Adipose tissue (tissue), 3 donors: ENCODE results near the gene UFL1. TPM values are rescaled to one million over a fixed set of nuclear protein-coding genes. Genes with fewer than 3 reads are reported as not detected.

ENCODE experiments used
- H3K27ac ChIP-seq: one replicate; pipeline ENCODE4 v1.5.1; 2013; ENCODE audit warnings: low read depth, low read length
- WGBS, 3 donors: extraction: QIAGEN DNeasy Blood & Tissue Kit; methylation state at CpG; one replicate each; pipeline ENCODE4 v1.1.7; 2013; 5-methylcytosine and 5-hydroxymethylcytosine counted together
- polyA plus RNA-seq, 3 donors: library from polyadenylated mRNA; stranded (reverse); fragments of 200-250 nt; gene quantifications; one replicate each; pipeline ENCODE4 v1.2.3, GENCODE V29; 2013
- donor health status: healthy with polysubstance abuse.
- donor health status: Bipolar disorder and iron deficiency.
- donor health status: healthy.

UFL1 gene
- polyA plus RNA-seq, 3 donors = 8.3 to 13.3 (median 9.8) TPM

GRCh38 chr6:96562886-96563285, 41.3 kb downstream of the UFL1 start, which contains the start of gene FHL5:
FHL5 (plus strand) TSS chr6:96563128; CDS start chr6:96603614, 40,486 bp downstream.
- WGBS, 3 donors = 13 to 36% (median 17%) methylated on average over 3 of the region's 3 CpGs
- no peak within 1 kb of the TSS for H3K27ac ChIP-seq

- no peak overlapping the region for H3K27ac ChIP-seq
Measured at GRCh38 chr6:96563853-96564252, 42.2 kb downstream of the UFL1 start.

- 74 to 80% (median 76%) methylated on average over 2 of the region's 2 CpGs for WGBS, 3 donors
- no peak overlapping the region for H3K27ac ChIP-seq
Measured at GRCh38 chr6:96570053-96570452, 48.4 kb downstream of the UFL1 start.

GRCh38 chr6:96571551-96571950, 49.9 kb downstream of the UFL1 start:
- no peak overlapping the region for H3K27ac ChIP-seq

- no peak overlapping the region for H3K27ac ChIP-seq
- WGBS, 3 donors = 68 to 83% (median 82%) methylated on average over 3 of the region's 3 CpGs
Measured at GRCh38 chr6:96575359-96575758, 53.8 kb downstream of the UFL1 start.

GRCh38 chr6:96576221-96576620, 54.6 kb downstream of the UFL1 start:
- WGBS, 3 donors = 49 to 71% (median 70%) methylated on average over 4 of the region's 4 CpGs
- no peak overlapping the region for H3K27ac ChIP-seq

- WGBS, 3 donors = 73 to 80% (median 74%) methylated on average over 2 of the region's 2 CpGs
- no peak overlapping the region for H3K27ac ChIP-seq
Measured at GRCh38 chr6:96582021-96582420, 60.4 kb downstream of the UFL1 start.

- 67 to 75% (median 69%) methylated on average over 1 of the region's 1 CpG for WGBS, 3 donors
- H3K27ac ChIP-seq = no peak overlapping the region
Measured at GRCh38 chr6:96582436-96582835, 60.8 kb downstream of the UFL1 start.

- H3K27ac ChIP-seq = no peak overlapping the region
Measured at GRCh38 chr6:96604420-96604819, 82.8 kb downstream of the UFL1 start.

More at GRCh38 chr6:96604420-96604819, 82.8 kb downstream of the UFL1 start:
- 71 to 80% (median 77%) methylated on average over 2 of the region's 2 CpGs for WGBS, 3 donors

Other genes with a start within 250 kb of the UFL1 start
- gene FHL5, start 41.3 kb downstream of the UFL1 start, polyA plus RNA-seq = 10 to 100 TPM in 2 of 3 donors, 1 to 10 TPM in 1; 2.6 to 12.7 (median 10.3) TPM